Stimulated activated CD8-positive, alpha-beta memory T cell treated with anti-CD3 and anti-CD28 coated beads, Interleukin-12 subunit alpha, Interleukin-12 subunit beta, amount 100 ng/mL, for 4 hours (primary cell): Measurements from ENCODE around the gene PPT2.

Experiments used
- DNase-seq: peaks from one replicate; pipeline ENCODE4 v3.0.0-alpha.2; 2020; ENCODE audit warnings: low read depth

Gene PPT2

GRCh38 chr6:32153564-32154513, at the start of gene PPT2:
TSS of gene PPT2 (plus strand) at chr6:32154141. CDS start at chr6:32154595, 454 bp downstream.
- DNase-seq: peak; percentile 54

- DNase-seq: no peak
These were observed 48.5 kb upstream of the PPT2 start for GRCh38 chr6:32105433-32105832.

- no peak for DNase-seq
These were observed 46.5 kb upstream of the PPT2 start for GRCh38 chr6:32107406-32107805.

GRCh38 chr6:32108094-32108627, 45.8 kb upstream of the PPT2 start:
- no peak for DNase-seq

- DNase-seq: no peak
These were observed 45.2 kb upstream of the PPT2 start for GRCh38 chr6:32108727-32109113.

GRCh38 chr6:32109114-32109764, 44.7 kb upstream of the PPT2 start, which contains the start of gene TNXB:
TSS of gene TNXB (minus strand) at chr6:32109338. CDS start at chr6:32098198, 11,140 bp downstream.
- DNase-seq: no peak

- no peak for DNase-seq
These were observed 44.2 kb upstream of the PPT2 start for GRCh38 chr6:32109765-32110160.

- DNase-seq: no peak
These were observed 43.3 kb upstream of the PPT2 start for GRCh38 chr6:32110632-32111031.

GRCh38 chr6:32111424-32112066, 42.4 kb upstream of the PPT2 start:
- DNase-seq: no peak

- DNase-seq: no peak
These were observed 41.4 kb upstream of the PPT2 start for GRCh38 chr6:32112431-32112980.

- no peak for DNase-seq
These were observed 40.3 kb upstream of the PPT2 start for GRCh38 chr6:32113386-32114352.

- DNase-seq: no peak
These were observed 39.1 kb upstream of the PPT2 start for GRCh38 chr6:32114796-32115195.

GRCh38 chr6:32115623-32116022, 38.3 kb upstream of the PPT2 start:
- DNase-seq: no peak

GRCh38 chr6:32116674-32117073, 37.3 kb upstream of the PPT2 start:
- DNase-seq: no peak

- DNase-seq: no peak
These were observed 36.5 kb upstream of the PPT2 start for GRCh38 chr6:32117461-32117860.

GRCh38 chr6:32118782-32119628, 34.9 kb upstream of the PPT2 start:
- peak; percentile 41 for DNase-seq

- no peak for DNase-seq
These were observed 33.3 kb upstream of the PPT2 start for GRCh38 chr6:32120573-32121059.

GRCh38 chr6:32123681-32124080, 30.3 kb upstream of the PPT2 start:
- DNase-seq: no peak

- DNase-seq: no peak
These were observed 27.1 kb upstream of the PPT2 start for GRCh38 chr6:32126880-32127279.

GRCh38 chr6:32127409-32127716, 26.6 kb upstream of the PPT2 start:
- DNase-seq: no peak
